B cell (primary cell): Measurements from ENCODE around the gene TCF7L1. TPM values are rescaled to one million over a fixed set of nuclear protein-coding genes. Genes with fewer than 3 reads are reported as not detected.
A peak's percentile ranks its signal among the peaks of the same experiment; 100 is the strongest.

Experiments
- ATAC-seq: fragments of 200-7000 bp; cut with Tn5 transposase; one replicate; pipeline ENCODE4 v1.10.0; 2021; ENCODE audit warnings: low read depth, mild to moderate bottlenecking, moderate number of reproducible peaks, moderate library complexity
- CTCF ChIA-PET: fragments of 350-600 bp; sonication (Branson Sonifier 250); formaldehyde crosslinking; loops from one replicate; lab custom pipeline; 2021; ENCODE audit warnings: antibody characterized with exemption, inconsistent platforms; lab: Charles Lee
- POLR2A ChIA-PET: fragments of 350-600 bp; sonication (Branson Sonifier 250); formaldehyde crosslinking; loops from one replicate; lab custom pipeline; 2021; ENCODE audit warnings: antibody characterized with exemption; lab: Charles Lee
- DNase-seq: peaks from one replicate; pipeline ENCODE4 v3.0.0; 2013
- H2AFZ ChIP-seq: 2 replicates; pipeline ENCODE4 v1.6.1; 2012; ENCODE audit warnings: mild to moderate bottlenecking, low read depth, low read length; ENCODE audit not compliant: insufficient read depth, poor library complexity, severe bottlenecking
- H3K27ac ChIP-seq, 2 donors: 1 replicate in 1 of 2; 2 replicates in 1 of 2; pipeline ENCODE4 v1.5.1; 2012 to 2013; ENCODE audit warnings: low read length in 2 of 2, mild to moderate bottlenecking in 2 of 2, moderate library complexity in 1 of 2
- H3K27me3 ChIP-seq, 4 experiments: fragments of 200-600 bp in 1 of 4; sonication (generic) in 1 of 4; replicated peaks in 1 of 4; 1 replicate in 2 of 4; 2 replicates in 2 of 4; pipeline versions ENCODE4 v1.6.1 to v1.7.0; 2013 to 2016; ENCODE audit warnings: low read length in 3 of 4, mild to moderate bottlenecking in 2 of 4, mixed read lengths in 1 of 4, moderate library complexity in 1 of 4; ENCODE audit not compliant: insufficient read depth in 4 of 4, control insufficient read depth in 3 of 4; ENCODE audit errors: control extremely low read depth in 1 of 4
- H3K36me3 ChIP-seq, 2 experiments: replicated peaks in 1 of 2; 1 replicate in 1 of 2; 2 replicates in 1 of 2; pipeline versions ENCODE4 v1.6.1 to v1.7.1; 2013; ENCODE audit warnings: low read length in 1 of 2; ENCODE audit not compliant: insufficient read depth in 2 of 2, control insufficient read depth in 1 of 2; ENCODE audit errors: control extremely low read depth in 1 of 2, extremely low read depth in 1 of 2
- H3K4me1 ChIP-seq, 2 donors: fragments of 200-600 bp in 1 of 2; sonication (generic) in 1 of 2; 1 replicate in 1 of 2; 2 replicates in 1 of 2; pipeline versions ENCODE4 v1.5.1 to v1.6.1; 2013 to 2017; ENCODE audit warnings: low read length in 2 of 2; ENCODE audit not compliant: control insufficient read depth in 2 of 2, insufficient read depth in 2 of 2
- H3K4me2 ChIP-seq: replicated peaks from 2 replicates; pipeline ENCODE3; 2012; ENCODE audit warnings: mild to moderate bottlenecking, low read depth, low read length; ENCODE audit not compliant: poor library complexity, severe bottlenecking
- H3K4me3 ChIP-seq, 5 experiments: fragments of 200-600 bp in 1 of 5; sonication (generic) in 1 of 5; 1 replicate in 3 of 5; 2 replicates in 2 of 5; pipeline versions ENCODE4 v1.5.1 to v1.7.0; 2011 to 2016; ENCODE audit warnings: low read length in 4 of 5, mild to moderate bottlenecking in 4 of 5, low read depth in 2 of 5, control low read depth in 1 of 5, moderate library complexity in 1 of 5; ENCODE audit not compliant: insufficient read depth in 1 of 5; ENCODE audit errors: control extremely low read depth in 1 of 5, extremely low read depth in 1 of 5
- H3K79me2 ChIP-seq: fragments of 200-600 bp; sonication (generic); one replicate; pipeline ENCODE4 v1.6.0; 2016; ENCODE audit warnings: low read length; ENCODE audit not compliant: control insufficient read depth, insufficient read depth
- H3K9ac ChIP-seq: fragments of 200-600 bp; sonication (generic); 2 replicates; pipeline ENCODE4 v1.6.1; 2017; ENCODE audit warnings: mild to moderate bottlenecking, low read length, moderate library complexity
- H3K9me3 ChIP-seq, 3 donors: one replicate each; pipeline versions ENCODE4 v1.6.1 to v1.7.1; 2013; ENCODE audit warnings: low read length in 2 of 3; ENCODE audit not compliant: control insufficient read depth in 2 of 3, insufficient read depth in 1 of 3; ENCODE audit errors: control extremely low read depth in 1 of 3
- H4K20me1 ChIP-seq: 2 replicates; pipeline ENCODE4 v1.6.0; 2012; ENCODE audit warnings: mild to moderate bottlenecking, low read length; ENCODE audit not compliant: insufficient read depth, control insufficient read depth, poor library complexity, severe bottlenecking
- H3K27ac Mint-ChIP-seq: one replicate; pipeline ENCODE4 v1.8.0; 2021; ENCODE audit warnings: mixed read lengths
- H3K27me3 Mint-ChIP-seq: one replicate; pipeline ENCODE4 v1.8.0; 2021; ENCODE audit warnings: mixed read lengths
- H3K4me1 Mint-ChIP-seq: one replicate; pipeline ENCODE4 v1.8.0; 2021; ENCODE audit warnings: mixed read lengths
- H3K4me3 Mint-ChIP-seq: one replicate; pipeline ENCODE4 v1.8.0; 2021; ENCODE audit warnings: mixed read lengths
- H3K9me3 Mint-ChIP-seq: one replicate; pipeline ENCODE4 v1.8.0; 2022; ENCODE audit warnings: mixed read lengths; ENCODE audit not compliant: insufficient read depth
- EZH2 ChIP-seq: IDR thresholded peaks from 2 replicates; pipeline ENCODE4 v1.6.1; 2012; ENCODE audit warnings: borderline replicate concordance, low read depth, mild to moderate bottlenecking, moderate library complexity, low read length; ENCODE audit not compliant: insufficient read depth, poor library complexity, severe bottlenecking
- WGBS: methylation state at CpG from one replicate; pipeline ENCODE4 v1.1.5; 2013; ENCODE audit warnings: missing lambda C conversion rate; ENCODE audit not compliant: insufficient coverage; 5-methylcytosine and 5-hydroxymethylcytosine counted together
- intact Hi-C: fragments of 100-400 bp; cut with micrococcal nuclease; formaldehyde crosslinking; loops from one replicate; pipeline ENCODE4 v1.10.0; 2022
- polyA plus RNA-seq: library from polyadenylated mRNA; depleted of rRNA; stranded (reverse); fragments of >200 nt; gene quantifications from 2 replicates; pipeline ENCODE4 v1.2.3, GENCODE V29; 2012
- total RNA-seq, 2 donors: library from RNA; stranded (reverse); fragments of 120-200 nt in 1 of 2; gene quantifications; 1 replicate in 1 of 2; 2 replicates in 1 of 2; pipeline versions ENCODE4 v1.2.3 to v1.2.4, GENCODE V29; 2013 to 2022
- TF ChIP-seq, protein P1 (sequence below): fragments of 200-600 bp; IDR thresholded peaks from one replicate; pipeline ENCODE4 v1.8.0; 2022; ENCODE audit warnings: antibody characterized with exemption, mild to moderate bottlenecking

TCF7L1 gene
- total and polyA plus RNA-seq, 2 donors (not counting 1 experiment from before 2014, with no cell fraction given), result 0.67 to 0.81 TPM

DNA sequence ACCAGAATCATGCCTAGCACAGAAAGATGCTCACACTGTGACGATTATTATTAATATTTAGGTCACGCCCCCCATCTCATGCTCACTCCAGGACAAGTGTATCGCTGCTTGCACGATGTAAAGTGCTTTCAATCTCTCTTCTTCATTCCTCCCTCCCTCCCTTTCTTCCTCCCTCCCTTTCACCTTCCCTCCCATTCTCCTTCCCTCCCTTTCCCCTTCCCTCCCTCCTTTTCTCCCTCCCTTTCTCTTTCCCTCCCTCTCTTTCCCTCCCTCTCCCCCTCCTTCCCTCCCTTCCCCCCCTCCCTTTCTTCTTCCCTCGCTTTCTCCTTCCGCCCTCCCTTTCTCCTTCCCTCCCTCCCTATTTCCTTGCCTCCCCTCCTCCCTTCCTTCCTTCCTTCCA lies 175.0 kb downstream of the TCF7L1 start:
- H3K4me1 Mint-ChIP-seq, result peaks cover 31% of the 10 kb centered on the region
- peaks cover 21 to 25% of the 10 kb centered on the region in 2 donors for H3K4me1 ChIP-seq
- no peaks in the 10 kb centered on the region for H3K9me3 Mint-ChIP-seq
- H3K27ac ChIP-seq, result no peak overlapping the region
- H3K27me3 Mint-ChIP-seq, result peaks cover 12% of the 10 kb centered on the region
- 100% methylated on average over 4 of the region's 6 CpGs for WGBS
- intact Hi-C loops, result no loop called here
- H3K27ac Mint-ChIP-seq, result no peak overlapping the region
- H2AFZ ChIP-seq, result no peak overlapping the region
- ATAC-seq, result no peak
- no peaks in the 10 kb centered on the region for H3K36me3 ChIP-seq
- no peak overlapping the region for H3K4me3 Mint-ChIP-seq
- TF ChIP-seq, protein P1, sequence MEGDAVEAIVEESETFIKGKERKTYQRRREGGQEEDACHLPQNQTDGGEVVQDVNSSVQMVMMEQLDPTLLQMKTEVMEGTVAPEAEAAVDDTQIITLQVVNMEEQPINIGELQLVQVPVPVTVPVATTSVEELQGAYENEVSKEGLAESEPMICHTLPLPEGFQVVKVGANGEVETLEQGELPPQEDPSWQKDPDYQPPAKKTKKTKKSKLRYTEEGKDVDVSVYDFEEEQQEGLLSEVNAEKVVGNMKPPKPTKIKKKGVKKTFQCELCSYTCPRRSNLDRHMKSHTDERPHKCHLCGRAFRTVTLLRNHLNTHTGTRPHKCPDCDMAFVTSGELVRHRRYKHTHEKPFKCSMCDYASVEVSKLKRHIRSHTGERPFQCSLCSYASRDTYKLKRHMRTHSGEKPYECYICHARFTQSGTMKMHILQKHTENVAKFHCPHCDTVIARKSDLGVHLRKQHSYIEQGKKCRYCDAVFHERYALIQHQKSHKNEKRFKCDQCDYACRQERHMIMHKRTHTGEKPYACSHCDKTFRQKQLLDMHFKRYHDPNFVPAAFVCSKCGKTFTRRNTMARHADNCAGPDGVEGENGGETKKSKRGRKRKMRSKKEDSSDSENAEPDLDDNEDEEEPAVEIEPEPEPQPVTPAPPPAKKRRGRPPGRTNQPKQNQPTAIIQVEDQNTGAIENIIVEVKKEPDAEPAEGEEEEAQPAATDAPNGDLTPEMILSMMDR, result no peak
- TF ChIP-seq EZH2, result no peak
- peaks cover 0 to 12% (median 1%) of the 10 kb centered on the region in 4 experiments for H3K27me3 ChIP-seq
- no peak overlapping the region for H3K9ac ChIP-seq
- H3K4me3 ChIP-seq, result no peak overlapping the region
- H3K79me2 ChIP-seq, result no peaks in the 10 kb centered on the region
- no peaks in the 10 kb centered on the region for H3K9me3 ChIP-seq
- CTCF ChIA-PET, result interaction anchor here (1.7 to 1.8 kb wide), 2 partner anchors 8 to 13 kb away, joined by 8 to 9 read pairs; no protein-coding TSS in a partner anchor
- POLR2A ChIA-PET, result no interaction called here
- no peaks in the 10 kb centered on the region for H4K20me1 ChIP-seq
- H3K4me2 ChIP-seq, result peak overlapping the region; percentile 64
- no peak for DNase-seq

DNA sequence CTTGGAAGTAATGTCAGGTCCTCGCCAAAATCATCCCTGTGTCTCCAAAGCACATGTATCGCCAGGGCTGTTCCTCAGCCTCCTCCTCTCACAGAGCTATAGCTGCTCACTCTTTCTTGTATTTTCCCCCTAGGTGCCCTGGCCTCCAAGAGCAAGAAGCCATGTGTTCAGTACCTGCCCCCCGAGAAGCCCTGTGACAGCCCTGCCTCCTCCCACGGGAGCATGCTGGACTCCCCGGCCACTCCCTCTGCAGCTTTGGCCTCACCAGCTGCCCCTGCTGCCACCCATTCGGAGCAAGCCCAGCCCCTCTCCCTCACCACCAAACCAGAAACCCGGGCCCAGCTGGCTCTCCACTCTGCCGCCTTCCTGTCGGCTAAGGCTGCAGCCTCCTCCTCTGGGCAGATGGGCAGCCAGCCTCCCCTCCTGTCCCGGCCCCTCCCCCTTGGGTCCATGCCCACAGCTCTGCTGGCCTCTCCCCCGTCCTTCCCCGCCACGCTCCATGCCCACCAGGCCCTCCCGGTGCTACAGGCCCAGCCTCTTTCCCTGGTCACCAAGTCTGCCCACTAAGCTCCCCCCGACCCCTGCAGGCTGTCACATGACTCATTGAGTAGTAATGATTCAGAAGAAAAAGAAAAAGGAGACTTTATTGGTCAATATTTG lies 175.8 kb downstream of the TCF7L1 start:
- intact Hi-C loops, result no loop called here
- WGBS, result 40% methylated on average over 10 of the region's 15 CpGs
- H3K4me2 ChIP-seq, result peak overlapping the region; percentile 64
- H3K79me2 ChIP-seq, result no peaks in the 10 kb centered on the region
- CTCF ChIA-PET, result interaction anchor here (1.0 to 1.8 kb wide), 3 partner anchors 9 to 14 kb away, joined by 4 to 9 read pairs (median 8); no protein-coding TSS in a partner anchor
- TF ChIP-seq EZH2, result no peak
- TF ChIP-seq, protein P1, result no peak
- H3K4me3 ChIP-seq, result no peak overlapping the region
- no peaks in the 10 kb centered on the region for H4K20me1 ChIP-seq
- Mint-ChIP-seq H3K4me1 (peaks cover 31% of the 10 kb centered on the region), H3K27me3 (peaks cover 10% of the 10 kb centered on the region), H3K9me3 (no peaks in the 10 kb centered on the region), H3K27ac (peak overlapping the region; percentile 80), H3K4me3 (peak overlapping the region; percentile 64)
- no peak overlapping the region for H2AFZ ChIP-seq
- H3K27me3 ChIP-seq, result peaks cover 0 to 5% (median 0%) of the 10 kb centered on the region in 4 experiments
- peaks cover 0 to 4% of the 10 kb centered on the region in 2 experiments for H3K36me3 ChIP-seq
- peak; percentile 28 for ATAC-seq
- H3K9me3 ChIP-seq, result no peaks in the 10 kb centered on the region
- H3K4me1 ChIP-seq, result peaks cover 21 to 25% of the 10 kb centered on the region in 2 donors
- peak overlapping the region in 1 of 2 donors; percentile 63 for H3K27ac ChIP-seq
- peak overlapping the region; percentile 45 for H3K9ac ChIP-seq
- DNase-seq, result no peak
- POLR2A ChIA-PET, result interaction anchor here (0.8 to 1.5 kb wide), 3 partner anchors 9 to 83 kb away, joined by 3 to 4 read pairs (median 3); partner anchors contain the start of gene TGOLN2
